Panc1 (cell line): ENCODE results near the gene UMAD1. TPM values are rescaled to one million over a fixed set of nuclear protein-coding genes. Genes with fewer than 3 reads are reported as not detected.

ENCODE experiments used
- ATAC-seq: fragments of 200-7000 bp; cut with Tn5 transposase; 2 replicates; pipeline ENCODE4 v1.9.1; 2020; ENCODE audit warnings: mild to moderate bottlenecking, moderate library complexity
- BruUV-seq: library from RNA; stranded (reverse); fragments of 400-500 nt; replicated peaks from 2 replicates; lab custom pipeline; 2021; lab: Mats Ljungman, UMichigan
- CTCF ChIA-PET: fragments of 300-600 bp; sonication (Branson Sonifier 250); formaldehyde crosslinking; loops from one replicate; lab custom pipeline; 2022; ENCODE audit warnings: antibody characterized with exemption; lab: Charles Lee
- POLR2A ChIA-PET: fragments of 300-600 bp; sonication (Branson Sonifier 250); formaldehyde crosslinking; loops from one replicate; lab custom pipeline; 2022; ENCODE audit warnings: antibody characterized with exemption; lab: Charles Lee
- DNase-seq: peaks from one replicate; pipeline ENCODE4 v3.0.0-alpha.2; 2010; ENCODE audit warnings: low read depth, low spot score
- H3K27ac ChIP-seq: 2 replicates; pipeline ENCODE4 v1.5.1; 2011; ENCODE audit warnings: mild to moderate bottlenecking, low read length, inconsistent platforms
- H3K27me3 ChIP-seq: fragments of 200-500 bp; sonication (Bioruptor generic); 2 replicates; pipeline ENCODE4 v1.6.0; 2014; ENCODE audit warnings: low read length, inconsistent platforms; ENCODE audit not compliant: control insufficient read depth, insufficient read depth
- H3K36me3 ChIP-seq: fragments of 200-500 bp; sonication (Bioruptor generic); 2 replicates; pipeline ENCODE4 v1.5.1; 2014; ENCODE audit warnings: inconsistent platforms, mild to moderate bottlenecking, low read length, moderate library complexity; ENCODE audit not compliant: control insufficient read depth, insufficient read depth
- H3K4me1 ChIP-seq: 2 replicates; pipeline ENCODE4 v1.5.1; 2011; ENCODE audit warnings: inconsistent platforms, mild to moderate bottlenecking, low read length, moderate library complexity; ENCODE audit not compliant: control insufficient read depth, insufficient read depth
- H3K4me3 ChIP-seq, 2 experiments: 2 replicates each; pipeline ENCODE4 v1.5.1; 2011 to 2012; ENCODE audit warnings: low read depth in 2 of 2, low read length in 2 of 2, mild to moderate bottlenecking in 2 of 2, inconsistent platforms in 1 of 2, moderate library complexity in 1 of 2
- H3K9me3 ChIP-seq: fragments of 200-500 bp; sonication (Bioruptor generic); 2 replicates; pipeline ENCODE4 v1.5.1; 2014; ENCODE audit warnings: low read depth, mild to moderate bottlenecking, inconsistent platforms, low read length, moderate library complexity; ENCODE audit not compliant: control insufficient read depth, insufficient read depth
- CTCF ChIP-seq: fragments of 450-650 bp; IDR thresholded peaks from 2 replicates; pipeline ENCODE4 v1.5.1; 2017; ENCODE audit warnings: mild to moderate bottlenecking
- POLR2AphosphoS5 ChIP-seq: IDR thresholded peaks from 2 replicates; pipeline ENCODE4 v1.6.1; 2012; ENCODE audit warnings: mild to moderate bottlenecking, low read depth, low read length, moderate library complexity
- REST ChIP-seq, 2 experiments: IDR thresholded peaks; 2 replicates each; pipeline ENCODE4 v1.6.1; 2011 to 2012; ENCODE audit warnings: low read depth in 2 of 2, control low read depth in 1 of 2, low read length in 1 of 2, mild to moderate bottlenecking in 1 of 2, moderate library complexity in 1 of 2; ENCODE audit not compliant: insufficient read depth in 1 of 2
- SIN3A ChIP-seq: IDR thresholded peaks from 2 replicates; pipeline ENCODE4 v1.6.1; 2012; ENCODE audit warnings: low read depth, mild to moderate bottlenecking, low read length, moderate library complexity, borderline replicate concordance; ENCODE audit not compliant: insufficient read depth
- TCF7L2 ChIP-seq: IDR thresholded peaks from 2 replicates; pipeline ENCODE4 v1.6.1; 2011; ENCODE audit warnings: mild to moderate bottlenecking, low read depth, low read length, inconsistent platforms
- in situ Hi-C: cut with HindIII; loops from 2 replicates; pipeline ENCODE4 v1.10.0; 2016; ENCODE audit warnings: low sequenced_read_pairs, low pct_unique_long_range_greater_than_20kb
- intact Hi-C: fragments of 100-400 bp; cut with micrococcal nuclease; formaldehyde crosslinking; loops from one replicate; pipeline ENCODE4 v1.10.0; 2022; ENCODE audit not compliant: unreplicated experiment
- total RNA-seq: library from RNA; stranded (reverse); gene quantifications from one replicate; pipeline ENCODE4 v1.2.1, GENCODE V29; 2021; ENCODE audit not compliant: unreplicated experiment

Gene UMAD1
- total RNA-seq, 1 experiment from 2014 or later = 19.9 TPM

- no peak overlapping the region for H3K27ac ChIP-seq
- H3K9me3 ChIP-seq = no peaks in the 10 kb centered on the region
- H3K36me3 ChIP-seq = no peaks in the 10 kb centered on the region
- BruUV-seq = no TSS peak
- intact Hi-C loops (no loop called here), in situ Hi-C loops (no loop called here)
- no peaks in the 10 kb centered on the region for H3K4me1 ChIP-seq
- ATAC-seq (no peak), DNase-seq (no peak)
- no peak for TF ChIP-seq CTCF
- no peak for TF ChIP-seq SIN3A
- no peak for TF ChIP-seq TCF7L2
- no peak for TF ChIP-seq REST (IDR thresholded peaks at IDR 0.05; ENCODE audit: insufficient read depth in 1 of 2, low read depth in 2 of 2, low read length in 1 of 2)
- CTCF ChIA-PET = no interaction called here
- no peaks in the 10 kb centered on the region for H3K27me3 ChIP-seq
- POLR2A ChIA-PET = no interaction called here
- H3K4me3 ChIP-seq = no peak overlapping the region
Observed at GRCh38 chr7:7793249-7793648, 152.7 kb downstream of the UMAD1 start.

- Histone ChIP-seq H3K9me3 (no peaks in the 10 kb centered on the region), H3K27ac (no peak overlapping the region), H3K4me1 (peaks cover 6% of the 10 kb centered on the region; the same call in 1 of the 2 replicates), H3K27me3 (no peaks in the 10 kb centered on the region), H3K36me3 (no peaks in the 10 kb centered on the region), H3K4me3 (no peak overlapping the region)
- ChIA-PET POLR2A (no interaction called here), CTCF (no interaction called here)
- no TSS peak for BruUV-seq
- TF ChIP-seq CTCF = no peak
- TF ChIP-seq TCF7L2 = no peak
- TF ChIP-seq POLR2AphosphoS5 = no peak
- no peak for TF ChIP-seq SIN3A
- TF ChIP-seq REST (IDR thresholded peaks at IDR 0.05; ENCODE audit: insufficient read depth in 1 of 2, low read depth in 2 of 2, low read length in 1 of 2) = no peak
- DNase-seq = no peak
- intact Hi-C loops = no loop called here
- ATAC-seq = no peak
- in situ Hi-C loops = no loop called here
Observed at GRCh38 chr7:7793921-7794320, 153.4 kb downstream of the UMAD1 start.
